GM18499 (cell line): ENCODE results near the gene ARNT2.

Experiments used
- ATAC-seq: cut with Tn5 transposase; IDR thresholded peaks from one replicate; pipeline ENCODE4 v1.9.1; 2021; ENCODE audit warnings: moderate number of reproducible peaks; ENCODE audit not compliant: insufficient read depth, unreplicated experiment

Gene ARNT2

GRCh38 chr15:80440024-80440423 is 35.8 kb downstream of the ARNT2 start:
- ATAC-seq = no peak

- ATAC-seq = no peak
Measured at GRCh38 chr15:80441041-80441440, 36.9 kb downstream of the ARNT2 start.

GRCh38 chr15:80441714-80442113 is 37.5 kb downstream of the ARNT2 start:
- no peak for ATAC-seq

GRCh38 chr15:80442728-80443403 is 38.7 kb downstream of the ARNT2 start:
- no peak for ATAC-seq

GRCh38 chr15:80444680-80445251 is 40.6 kb downstream of the ARNT2 start:
- no peak for ATAC-seq

- ATAC-seq = no peak
Measured at GRCh38 chr15:80445300-80446041, 41.3 kb downstream of the ARNT2 start.

- ATAC-seq = no peak
Measured at GRCh38 chr15:80447077-80447476, 42.9 kb downstream of the ARNT2 start.

- no peak for ATAC-seq
Measured at GRCh38 chr15:80449825-80450224, 45.6 kb downstream of the ARNT2 start.

GRCh38 chr15:80450811-80451321 is 46.7 kb downstream of the ARNT2 start:
- ATAC-seq = no peak

- no peak for ATAC-seq
Measured at GRCh38 chr15:80452166-80452565, 48.0 kb downstream of the ARNT2 start.

GRCh38 chr15:80455051-80455648 is 51.0 kb downstream of the ARNT2 start:
- no peak for ATAC-seq

- no peak for ATAC-seq
Measured at GRCh38 chr15:80455668-80456442, 51.7 kb downstream of the ARNT2 start.

GRCh38 chr15:80456517-80457492 is 52.6 kb downstream of the ARNT2 start:
- ATAC-seq = no peak

- no peak for ATAC-seq
Measured at GRCh38 chr15:80457896-80458295, 53.7 kb downstream of the ARNT2 start.

- ATAC-seq = no peak
Measured at GRCh38 chr15:80458580-80458979, 54.4 kb downstream of the ARNT2 start.

GRCh38 chr15:80459380-80459779 is 55.2 kb downstream of the ARNT2 start:
- ATAC-seq = no peak

- no peak for ATAC-seq
Measured at GRCh38 chr15:80459818-80460217, 55.6 kb downstream of the ARNT2 start.

GRCh38 chr15:80461356-80462095 is 57.3 kb downstream of the ARNT2 start:
- ATAC-seq = no peak
